WTC11 (cell line): ENCODE results near the gene PSMD13. TPM values are rescaled to one million over a fixed set of nuclear protein-coding genes. Genes with fewer than 3 reads are reported as not detected.
A peak's percentile ranks its signal among the peaks of the same experiment; 100 is the strongest.

ENCODE experiments used
- ATAC-seq: fragments of 200-7000 bp; cut with Tn5 transposase; 2 replicates; pipeline ENCODE4 v1.10.0; 2021; ENCODE audit warnings: mild to moderate bottlenecking, moderate library complexity
- CTCF ChIA-PET: fragments of 300-600 bp; sonication (Branson Sonifier 250); formaldehyde crosslinking; loops from one replicate; lab custom pipeline; 2021; ENCODE audit warnings: antibody characterized with exemption; lab: Charles Lee
- POLR2A ChIA-PET: fragments of 350-600 bp; sonication (Branson Sonifier 250); formaldehyde crosslinking; loops from one replicate; lab custom pipeline; 2021; ENCODE audit warnings: antibody characterized with exemption; lab: Charles Lee
- DNase-seq: peaks from one replicate; pipeline ENCODE4 v3.0.0; 2021; ENCODE audit warnings: low spot score
- H3K27ac Mint-ChIP-seq: 2 replicates; pipeline ENCODE4 v1.8.0; 2021; ENCODE audit warnings: mixed read lengths
- H3K27me3 Mint-ChIP-seq: 2 replicates; pipeline ENCODE4 v1.8.0; 2021; ENCODE audit warnings: low read depth, mild to moderate bottlenecking, moderate library complexity, mixed read lengths
- H3K36me3 Mint-ChIP-seq: 2 replicates; pipeline ENCODE4 v1.8.0; 2021; ENCODE audit warnings: mixed read lengths
- H3K4me1 Mint-ChIP-seq: 2 replicates; pipeline ENCODE4 v1.8.0; 2022; ENCODE audit warnings: mixed read lengths
- H3K4me3 Mint-ChIP-seq: 2 replicates; pipeline ENCODE4 v1.8.0; 2021; ENCODE audit warnings: mild to moderate bottlenecking, moderate library complexity, mixed read lengths
- H3K9me3 Mint-ChIP-seq: 2 replicates; pipeline ENCODE4 v1.8.0; 2021; ENCODE audit warnings: mixed read lengths
- AR ChIP-seq: fragments of 250-450 bp; sonication (Bioruptor Pico); IDR thresholded peaks from 2 replicates; pipeline ENCODE4 v1.9.0; 2021; ENCODE audit warnings: mild to moderate bottlenecking
- ATF1 ChIP-seq: sonication (generic); formaldehyde crosslinking; IDR thresholded peaks from 2 replicates; pipeline ENCODE4 v1.8.1; 2023; ENCODE audit warnings: mild to moderate bottlenecking, moderate library complexity, missing genetic modification reagents
- FOXJ3 ChIP-seq: sonication (generic); formaldehyde crosslinking; IDR thresholded peaks from 2 replicates; pipeline ENCODE4 v1.9.0; 2021; ENCODE audit warnings: missing genetic modification reagents, mild to moderate bottlenecking, borderline replicate concordance
- FOXP1 ChIP-seq: sonication (generic); formaldehyde crosslinking; IDR thresholded peaks from 2 replicates; pipeline ENCODE4 v1.8.0; 2022; ENCODE audit warnings: missing genetic modification reagents, mild to moderate bottlenecking, moderate library complexity, borderline replicate concordance
- FOXP4 ChIP-seq: sonication (generic); formaldehyde crosslinking; IDR thresholded peaks from 2 replicates; pipeline ENCODE4 v1.8.0; 2022; ENCODE audit warnings: mild to moderate bottlenecking, missing genetic modification reagents
- HMGXB4 ChIP-seq: sonication (generic); formaldehyde crosslinking; IDR thresholded peaks from 2 replicates; pipeline ENCODE4 v1.8.1; 2023; ENCODE audit warnings: mild to moderate bottlenecking, moderate library complexity, missing genetic modification reagents
- JUN ChIP-seq: sonication (generic); formaldehyde crosslinking; IDR thresholded peaks from 2 replicates; pipeline ENCODE4 v1.8.0; 2023; ENCODE audit warnings: mild to moderate bottlenecking, missing genetic modification reagents
- KAT7 ChIP-seq: sonication (generic); formaldehyde crosslinking; IDR thresholded peaks from 2 replicates; pipeline ENCODE4 v1.8.1; 2023; ENCODE audit warnings: missing genetic modification reagents, mild to moderate bottlenecking, borderline replicate concordance
- MAX ChIP-seq: sonication (generic); formaldehyde crosslinking; IDR thresholded peaks from 2 replicates; pipeline ENCODE4 v1.8.0; 2022; ENCODE audit warnings: mild to moderate bottlenecking, missing genetic modification reagents
- NFE2L1 ChIP-seq: sonication (generic); formaldehyde crosslinking; IDR thresholded peaks from 2 replicates; pipeline ENCODE4 v1.8.1; 2023; ENCODE audit warnings: missing genetic modification reagents
- NFYB ChIP-seq: sonication (generic); formaldehyde crosslinking; conservative IDR thresholded peaks from 2 replicates; pipeline ENCODE4 v1.8.0; 2022; ENCODE audit warnings: low read depth, missing genetic modification reagents
- RORB ChIP-seq: fragments of 250-450 bp; sonication (Bioruptor Pico); IDR thresholded peaks from 2 replicates; pipeline ENCODE4 v1.9.0; 2021; ENCODE audit warnings: mild to moderate bottlenecking
- SMAD4 ChIP-seq: sonication (generic); formaldehyde crosslinking; IDR thresholded peaks from 2 replicates; pipeline ENCODE4 v1.8.0; 2022; ENCODE audit warnings: mild to moderate bottlenecking, missing genetic modification reagents
- STAT6 ChIP-seq: sonication (generic); formaldehyde crosslinking; conservative IDR thresholded peaks from 2 replicates; pipeline ENCODE4 v1.8.1; 2023; ENCODE audit warnings: mild to moderate bottlenecking, low read depth, missing genetic modification reagents, moderate library complexity
- TEAD1 ChIP-seq: sonication (generic); formaldehyde crosslinking; IDR thresholded peaks from 2 replicates; pipeline ENCODE4 v1.8.0; 2022; ENCODE audit warnings: mild to moderate bottlenecking, missing genetic modification reagents
- USF1 ChIP-seq: sonication (generic); formaldehyde crosslinking; IDR thresholded peaks from 2 replicates; pipeline ENCODE4 v1.8.0; 2022; ENCODE audit warnings: mild to moderate bottlenecking, missing genetic modification reagents
- USF2 ChIP-seq: sonication (generic); formaldehyde crosslinking; IDR thresholded peaks from 2 replicates; pipeline ENCODE4 v1.8.1; 2023; ENCODE audit warnings: mild to moderate bottlenecking, missing genetic modification reagents, moderate library complexity
- ZNF317 ChIP-seq: sonication (generic); formaldehyde crosslinking; IDR thresholded peaks from 2 replicates; pipeline ENCODE4 v1.8.1; 2023; ENCODE audit warnings: low read depth, mild to moderate bottlenecking, moderate library complexity, missing genetic modification reagents, borderline replicate concordance
- ZNF416 ChIP-seq: fragments of 250-450 bp; sonication (Bioruptor Pico); IDR thresholded peaks from 2 replicates; pipeline ENCODE4 v1.9.0; 2021; ENCODE audit warnings: mild to moderate bottlenecking, inconsistent platforms
- total RNA-seq: library from RNA; stranded (reverse); gene quantifications from 3 replicates; pipeline ENCODE4 v1.2.3, GENCODE V29; 2021

The PSMD13 gene
- total RNA-seq, 1 experiment from 2014 or later = 148 TPM

- TF ChIP-seq TEAD1 (CRISPR knock-in tag) = no peak
Observed at GRCh38 chr11:225734-226453, 10.9 kb upstream of the PSMD13 start (continued).

- POLR2A ChIA-PET = no interaction called here
- ATAC-seq (no peak), DNase-seq (no peak)
- Mint-ChIP-seq H3K27me3 (no peaks in the 10 kb centered on the region), H3K9me3 (no peaks in the 10 kb centered on the region), H3K4me1 (no peaks in the 10 kb centered on the region), H3K27ac (no peak overlapping the region), H3K4me3 (no peak overlapping the region), H3K36me3 (0 out of 2 replicates have a peak, but pooled peaks cover 2% of the 10 kb centered on the region)
- TF ChIP-seq KAT7 (CRISPR knock-in tag) (no peak), JUN (CRISPR knock-in tag) (no peak), ZNF416 (CRISPR knock-in tag) (no peak), FOXJ3 (CRISPR knock-in tag) (no peak), USF1 (CRISPR knock-in tag) (no peak), ZNF317 (CRISPR knock-in tag) (no peak), NFYB (CRISPR knock-in tag) (no peak), USF2 (CRISPR knock-in tag) (no peak), ATF1 (CRISPR knock-in tag) (no peak), RORB (CRISPR knock-in tag) (no peak), HMGXB4 (CRISPR knock-in tag) (no peak), AR (CRISPR knock-in tag) (no peak)
- CTCF ChIA-PET = interaction anchor here (0.7 to 3.6 kb wide), 2 partner anchors 23 kb away, joined by 5 to 21 read pairs; no protein-coding TSS in a partner anchor
Observed at GRCh38 chr11:227824-228379, 8.9 kb upstream of the PSMD13 start.

- peaks cover 4% of the 10 kb centered on the region for H3K4me1 Mint-ChIP-seq
- H3K9me3 Mint-ChIP-seq = no peaks in the 10 kb centered on the region
- H3K27ac Mint-ChIP-seq = 0 out of 2 replicates have a peak overlapping the region, but pooled peaks have one; percentile 19
- CTCF ChIA-PET = interaction anchor here (0.7 to 3.6 kb wide), 2 partner anchors 20 to 1903 kb away, joined by 3 to 21 read pairs; no protein-coding TSS in a partner anchor
- H3K4me3 Mint-ChIP-seq = no peak overlapping the region
- no peaks in the 10 kb centered on the region for H3K27me3 Mint-ChIP-seq
- TF ChIP-seq NFE2L1 (CRISPR knock-in tag) (no peak), STAT6 (no peak), FOXP4 (no peak), FOXP1 (CRISPR knock-in tag) (no peak), MAX (CRISPR knock-in tag) (no peak), RORB (CRISPR knock-in tag) (no peak), SMAD4 (CRISPR knock-in tag) (no peak)
- H3K36me3 Mint-ChIP-seq = 0 out of 2 replicates have a peak, but pooled peaks cover 2% of the 10 kb centered on the region
- ATAC-seq (no peak), DNase-seq (no peak)
- POLR2A ChIA-PET = no interaction called here
Observed at GRCh38 chr11:230431-230830, 6.3 kb upstream of the PSMD13 start.
